Calu3 (cell line): ENCODE measurements around the gene CCDC27. TPM values are rescaled to one million over a fixed set of nuclear protein-coding genes. Genes with fewer than 3 reads are reported as not detected.

ENCODE experiments used
- BruUV-seq: library from RNA; stranded (reverse); fragments of 400-500 nt; replicated peaks from 2 replicates; lab custom pipeline; 2021; lab: Mats Ljungman, UMichigan
- CTCF ChIA-PET: fragments of 300-600 bp; sonication (Branson Sonifier 250); formaldehyde crosslinking; loops from one replicate; lab custom pipeline; 2022; ENCODE audit warnings: antibody characterized with exemption; lab: Charles Lee
- DNase-seq: peaks from one replicate; pipeline ENCODE4 v3.0.0; 2022
- H3K27ac Mint-ChIP-seq: one replicate; pipeline ENCODE4 v1.8.0; 2022; ENCODE audit warnings: mixed read lengths; ENCODE audit not compliant: unreplicated experiment
- H3K27me3 Mint-ChIP-seq: one replicate; pipeline ENCODE4 v1.8.0; 2022; ENCODE audit warnings: mixed read lengths; ENCODE audit not compliant: unreplicated experiment
- H3K36me3 Mint-ChIP-seq: one replicate; pipeline ENCODE4 v1.8.0; 2022; ENCODE audit warnings: mild to moderate bottlenecking, moderate library complexity, mixed read lengths; ENCODE audit not compliant: insufficient read depth, unreplicated experiment
- H3K4me1 Mint-ChIP-seq: one replicate; pipeline ENCODE4 v1.8.0; 2022; ENCODE audit warnings: mild to moderate bottlenecking, low read depth, mixed read lengths; ENCODE audit not compliant: unreplicated experiment
- H3K4me3 Mint-ChIP-seq: one replicate; pipeline ENCODE4 v1.8.0; 2022; ENCODE audit warnings: mild to moderate bottlenecking, low read depth, moderate library complexity, mixed read lengths; ENCODE audit not compliant: unreplicated experiment
- H3K9me3 Mint-ChIP-seq: one replicate; pipeline ENCODE4 v1.8.0; 2022; ENCODE audit warnings: low read depth, mixed read lengths; ENCODE audit not compliant: unreplicated experiment
- intact Hi-C: fragments of 100-400 bp; cut with micrococcal nuclease; formaldehyde crosslinking; loops from one replicate; pipeline ENCODE4 v1.10.0; 2022; ENCODE audit not compliant: unreplicated experiment
- total RNA-seq: library from RNA; stranded (reverse); gene quantifications from 2 replicates; pipeline ENCODE4 v1.2.3, GENCODE V29; 2022
- TF ChIP-seq, protein P1 (sequence below): fragments of 200-600 bp; IDR thresholded peaks from one replicate; pipeline ENCODE4 v1.8.0; 2022; ENCODE audit warnings: antibody characterized with exemption; ENCODE audit not compliant: unreplicated experiment

Gene CCDC27
- total RNA-seq, 1 experiment from 2014 or later, result not detected

DNA sequence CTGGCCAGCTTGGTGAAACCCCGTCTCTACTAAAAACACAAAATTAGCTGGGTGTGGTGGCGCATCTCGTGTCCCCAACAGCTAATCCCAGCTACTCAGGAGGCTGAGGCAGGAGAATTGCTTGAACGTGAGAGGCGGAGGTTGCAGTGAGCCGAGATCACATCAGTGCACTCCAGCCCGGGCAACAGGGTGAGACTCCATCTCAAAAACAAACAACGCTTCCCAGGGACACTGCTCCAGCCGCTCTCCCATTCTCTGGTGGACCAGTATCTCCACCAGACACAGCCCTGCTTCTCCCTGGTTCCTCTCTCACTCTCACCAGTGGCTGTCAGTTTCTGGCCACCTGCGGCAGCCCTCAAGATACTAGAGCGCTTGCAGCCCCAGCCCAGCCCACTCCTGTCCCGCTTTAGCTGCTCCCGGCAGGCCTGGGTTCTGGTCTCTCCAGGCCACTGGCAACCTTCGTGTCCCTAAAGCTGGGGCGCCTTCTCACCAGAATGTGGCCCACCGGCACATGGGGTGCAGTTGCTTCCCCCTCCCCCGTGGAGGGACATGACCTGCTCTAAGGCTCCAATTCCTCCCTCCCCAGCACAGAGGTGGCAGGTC is 65.0 kb downstream of the CCDC27 start:
- no peak overlapping the region for H3K27ac Mint-ChIP-seq
- no peak for DNase-seq
- no TSS peak for BruUV-seq
- no peaks in the 10 kb centered on the region for H3K9me3 Mint-ChIP-seq
- peaks cover 5% of the 10 kb centered on the region for H3K36me3 Mint-ChIP-seq
- CTCF ChIA-PET, result no interaction called here
- no peak overlapping the region for H3K4me3 Mint-ChIP-seq
- intact Hi-C loops, result no loop called here
- no peaks in the 10 kb centered on the region for H3K4me1 Mint-ChIP-seq
- no peaks in the 10 kb centered on the region for H3K27me3 Mint-ChIP-seq
- TF ChIP-seq, protein P1, sequence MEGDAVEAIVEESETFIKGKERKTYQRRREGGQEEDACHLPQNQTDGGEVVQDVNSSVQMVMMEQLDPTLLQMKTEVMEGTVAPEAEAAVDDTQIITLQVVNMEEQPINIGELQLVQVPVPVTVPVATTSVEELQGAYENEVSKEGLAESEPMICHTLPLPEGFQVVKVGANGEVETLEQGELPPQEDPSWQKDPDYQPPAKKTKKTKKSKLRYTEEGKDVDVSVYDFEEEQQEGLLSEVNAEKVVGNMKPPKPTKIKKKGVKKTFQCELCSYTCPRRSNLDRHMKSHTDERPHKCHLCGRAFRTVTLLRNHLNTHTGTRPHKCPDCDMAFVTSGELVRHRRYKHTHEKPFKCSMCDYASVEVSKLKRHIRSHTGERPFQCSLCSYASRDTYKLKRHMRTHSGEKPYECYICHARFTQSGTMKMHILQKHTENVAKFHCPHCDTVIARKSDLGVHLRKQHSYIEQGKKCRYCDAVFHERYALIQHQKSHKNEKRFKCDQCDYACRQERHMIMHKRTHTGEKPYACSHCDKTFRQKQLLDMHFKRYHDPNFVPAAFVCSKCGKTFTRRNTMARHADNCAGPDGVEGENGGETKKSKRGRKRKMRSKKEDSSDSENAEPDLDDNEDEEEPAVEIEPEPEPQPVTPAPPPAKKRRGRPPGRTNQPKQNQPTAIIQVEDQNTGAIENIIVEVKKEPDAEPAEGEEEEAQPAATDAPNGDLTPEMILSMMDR, result no peak

DNA sequence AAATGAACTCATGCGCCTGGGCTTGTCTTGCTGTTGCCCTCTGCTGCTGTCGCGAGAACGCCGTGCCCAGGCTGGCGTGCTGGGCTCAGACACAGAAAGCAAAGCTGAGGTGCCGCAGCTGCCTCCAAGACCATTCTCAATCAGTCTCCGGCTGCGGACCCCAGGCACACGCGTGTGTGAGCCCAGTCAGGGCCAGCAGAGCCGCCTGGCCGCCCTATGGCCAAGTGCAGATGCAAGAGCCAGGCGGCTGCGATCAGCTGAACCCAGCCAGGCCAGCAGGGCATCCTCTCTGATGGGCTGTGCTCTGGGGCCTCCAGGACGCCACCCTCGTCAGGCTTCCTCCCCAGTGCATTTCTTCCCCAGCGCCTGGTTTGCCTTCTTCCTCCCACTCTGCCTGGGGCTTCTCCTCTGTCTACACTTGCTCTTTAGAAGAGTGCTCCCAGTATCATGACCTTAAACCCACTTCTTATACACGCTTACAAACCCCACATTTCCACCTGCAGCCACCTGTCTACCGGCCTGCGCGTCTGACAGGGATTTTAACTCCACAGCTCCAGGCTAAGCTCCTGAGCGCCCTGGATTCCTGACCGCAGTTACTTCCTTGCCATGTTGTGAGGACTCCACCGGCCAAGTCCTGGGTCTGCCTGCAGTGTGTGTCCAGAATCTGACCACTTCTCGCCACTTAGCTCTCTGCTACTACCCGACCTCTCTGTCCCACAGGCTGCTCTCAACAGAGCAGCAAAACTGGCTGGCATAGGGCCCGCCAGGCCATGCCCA is 65.8 kb downstream of the CCDC27 start:
- Mint-ChIP-seq H3K27ac (peak overlapping the region; percentile 36), H3K9me3 (no peaks in the 10 kb centered on the region), H3K27me3 (no peaks in the 10 kb centered on the region), H3K4me3 (no peak overlapping the region), H3K4me1 (no peaks in the 10 kb centered on the region), H3K36me3 (peaks cover 5% of the 10 kb centered on the region)
- no peak for DNase-seq
- CTCF ChIA-PET, result no interaction called here
- intact Hi-C loops, result no loop called here
- no TSS peak for BruUV-seq
- TF ChIP-seq, protein P1, result no peak

DNA sequence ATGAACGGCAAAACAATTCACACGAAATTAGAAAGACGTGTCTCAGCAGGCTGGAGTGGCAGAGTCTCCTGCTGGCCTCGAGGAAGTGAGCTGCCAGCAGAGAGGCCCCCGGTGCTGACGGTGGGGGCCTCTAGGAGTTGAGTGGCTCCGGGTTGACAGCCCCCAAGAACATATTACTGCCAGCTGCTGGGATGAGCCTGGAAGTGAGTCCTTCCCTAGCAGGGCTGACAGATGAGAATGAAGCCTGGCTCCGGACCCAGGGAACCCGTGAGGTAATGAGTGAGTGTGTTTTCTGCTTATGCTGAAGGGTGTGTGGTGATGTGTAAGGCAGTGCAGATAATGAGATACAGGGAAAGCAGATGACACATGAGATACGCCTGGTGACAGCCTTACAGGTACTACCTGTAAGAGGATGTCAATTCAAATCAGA is 67.5 kb downstream of the CCDC27 start:
- Mint-ChIP-seq H3K4me1 (no peaks in the 10 kb centered on the region), H3K4me3 (no peak overlapping the region), H3K36me3 (peaks cover 15% of the 10 kb centered on the region), H3K27ac (no peak overlapping the region), H3K9me3 (no peaks in the 10 kb centered on the region), H3K27me3 (no peaks in the 10 kb centered on the region)
- intact Hi-C loops, result no loop called here
- CTCF ChIA-PET, result no interaction called here
- no TSS peak for BruUV-seq
- TF ChIP-seq, protein P1, result no peak
- no peak for DNase-seq

DNA sequence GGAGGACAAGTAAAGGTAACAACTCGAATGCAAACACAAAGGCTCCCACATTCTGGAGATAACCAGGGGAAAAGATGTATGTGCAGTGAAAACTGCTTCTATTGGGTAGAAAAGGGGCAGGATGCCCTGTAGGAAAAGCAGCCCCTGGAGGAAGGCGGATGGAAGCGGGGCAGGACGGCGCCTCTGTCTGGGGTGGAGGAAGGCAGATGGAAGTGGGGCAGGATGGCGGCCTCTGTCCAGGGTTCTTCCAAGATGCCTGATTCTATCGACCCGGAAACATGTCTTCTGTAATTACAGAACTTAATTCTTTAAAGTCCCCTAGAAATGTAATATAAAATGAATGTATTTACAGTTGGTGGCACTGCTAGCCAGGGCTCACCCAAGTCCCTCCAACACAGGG is 68.1 kb downstream of the CCDC27 start:
- no peak overlapping the region for H3K27ac Mint-ChIP-seq

More for the DNA sequence above, 68.1 kb downstream of the CCDC27 start:
- no peaks in the 10 kb centered on the region for H3K9me3 Mint-ChIP-seq
- TF ChIP-seq, protein P1, result no peak
- H3K4me1 Mint-ChIP-seq, result no peaks in the 10 kb centered on the region
- intact Hi-C loops, result no loop called here
- CTCF ChIA-PET, result no interaction called here
- BruUV-seq, result no TSS peak
- H3K27me3 Mint-ChIP-seq, result no peaks in the 10 kb centered on the region
- no peak for DNase-seq
- H3K4me3 Mint-ChIP-seq, result no peak overlapping the region
- H3K36me3 Mint-ChIP-seq, result peaks cover 15% of the 10 kb centered on the region
